GM19240 (cell line): ENCODE results near the gene NRROS.
"Not testable (repeated sequence)": the region's sequence is repeated elsewhere in the genome, so short reads cannot be mapped to it uniquely, and the experiment has no call there.

ENCODE experiments used
- DNase-seq: peaks from one replicate; pipeline ENCODE4 v3.0.0; 2011; ENCODE audit warnings: low spot score; ENCODE audit not compliant: insufficient read length

NRROS gene

DNA sequence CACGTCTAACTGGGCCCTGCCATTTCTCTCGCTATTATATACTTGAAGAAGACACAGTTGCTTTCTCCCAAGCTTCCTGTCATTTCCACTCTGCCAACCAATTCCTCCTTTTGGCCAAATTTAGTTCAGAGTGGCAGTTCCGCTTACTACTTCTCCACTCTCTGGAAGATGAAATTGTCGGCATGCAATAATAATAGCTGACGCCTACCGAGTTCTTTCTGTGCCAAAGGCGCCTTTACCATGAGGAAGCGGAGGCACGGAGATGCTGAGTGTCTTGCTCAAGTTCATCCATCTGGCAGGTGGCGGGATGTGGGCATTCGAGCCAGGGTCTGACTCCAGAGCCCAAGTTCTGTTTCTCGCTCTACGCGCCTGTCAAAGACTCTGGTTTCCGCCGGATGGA, 14.6 kb upstream of the NRROS start:
- no peak for DNase-seq

DNA sequence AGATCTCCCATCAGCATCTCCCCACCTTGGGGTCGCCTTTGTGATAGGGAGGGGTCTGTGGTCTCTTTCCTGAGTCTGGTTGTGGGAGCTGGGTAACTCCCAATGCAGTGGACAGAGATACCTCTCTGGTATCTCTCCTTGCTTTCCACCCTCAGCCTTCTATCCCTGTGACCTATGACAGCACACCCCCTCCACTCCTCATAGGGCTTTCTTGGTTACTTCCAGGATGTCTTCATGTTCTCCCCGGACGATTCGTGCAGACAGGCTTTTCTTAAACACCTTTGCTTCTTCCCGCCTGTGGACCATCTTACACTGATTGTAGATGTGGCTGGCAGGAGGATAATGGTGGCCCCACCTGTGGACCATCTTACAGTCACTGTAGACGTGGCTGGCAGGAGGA, 14.2 kb upstream of the NRROS start:
- DNase-seq, result no peak

DNA sequence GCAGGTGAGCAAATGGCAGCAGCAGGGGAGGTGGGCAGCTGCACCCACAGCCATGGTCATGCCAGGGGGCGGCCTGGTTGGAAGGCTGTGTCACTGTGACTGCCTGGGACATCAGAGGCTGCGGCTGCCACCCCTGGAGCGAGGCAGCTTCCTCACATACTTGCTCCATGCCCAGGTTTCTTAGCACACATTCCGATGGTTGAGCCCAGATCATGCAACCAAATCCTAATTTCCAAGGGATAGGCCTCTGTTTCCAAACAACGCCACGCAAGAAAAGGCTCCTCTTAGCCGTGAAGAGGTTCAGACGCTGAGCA, 11.6 kb upstream of the NRROS start:
- no peak for DNase-seq

DNA sequence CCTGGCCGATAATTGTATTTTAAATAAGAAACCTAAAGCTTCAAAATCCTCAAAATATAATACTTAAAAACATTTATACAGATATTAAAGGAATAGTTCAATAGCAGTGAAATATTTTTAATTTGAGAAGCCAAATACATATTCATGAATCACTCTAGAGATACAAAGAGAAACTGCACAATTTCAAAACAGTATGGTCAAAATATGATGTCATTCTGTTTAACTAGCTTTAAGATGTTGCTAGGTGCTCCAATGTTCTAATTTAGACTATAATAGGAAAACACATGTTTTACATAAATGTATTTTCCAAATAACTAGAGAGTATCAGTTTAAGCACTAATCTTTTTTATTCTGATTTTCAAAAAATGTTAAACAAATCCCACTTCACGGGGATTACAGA, 10.3 kb upstream of the NRROS start:
- DNase-seq, result no peak

DNA sequence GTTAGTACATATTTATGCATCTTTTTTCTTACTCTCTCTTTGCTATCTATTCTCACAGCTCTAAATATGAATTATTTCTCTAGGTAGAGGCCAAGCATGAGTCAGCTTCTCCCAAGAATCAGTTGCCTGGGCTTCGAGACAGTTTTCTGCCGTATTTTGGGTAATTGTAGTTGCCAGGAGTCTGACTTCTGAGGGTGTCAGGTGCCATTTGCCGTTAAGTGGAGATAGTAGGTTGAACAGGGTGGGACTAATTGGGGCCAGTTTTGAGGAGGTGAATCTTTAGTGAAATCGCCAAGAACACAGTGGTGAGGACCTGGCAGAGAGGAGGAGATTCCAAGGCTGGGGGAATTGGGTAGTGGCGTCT, 7.8 kb upstream of the NRROS start:
- DNase-seq, result no peak

DNA sequence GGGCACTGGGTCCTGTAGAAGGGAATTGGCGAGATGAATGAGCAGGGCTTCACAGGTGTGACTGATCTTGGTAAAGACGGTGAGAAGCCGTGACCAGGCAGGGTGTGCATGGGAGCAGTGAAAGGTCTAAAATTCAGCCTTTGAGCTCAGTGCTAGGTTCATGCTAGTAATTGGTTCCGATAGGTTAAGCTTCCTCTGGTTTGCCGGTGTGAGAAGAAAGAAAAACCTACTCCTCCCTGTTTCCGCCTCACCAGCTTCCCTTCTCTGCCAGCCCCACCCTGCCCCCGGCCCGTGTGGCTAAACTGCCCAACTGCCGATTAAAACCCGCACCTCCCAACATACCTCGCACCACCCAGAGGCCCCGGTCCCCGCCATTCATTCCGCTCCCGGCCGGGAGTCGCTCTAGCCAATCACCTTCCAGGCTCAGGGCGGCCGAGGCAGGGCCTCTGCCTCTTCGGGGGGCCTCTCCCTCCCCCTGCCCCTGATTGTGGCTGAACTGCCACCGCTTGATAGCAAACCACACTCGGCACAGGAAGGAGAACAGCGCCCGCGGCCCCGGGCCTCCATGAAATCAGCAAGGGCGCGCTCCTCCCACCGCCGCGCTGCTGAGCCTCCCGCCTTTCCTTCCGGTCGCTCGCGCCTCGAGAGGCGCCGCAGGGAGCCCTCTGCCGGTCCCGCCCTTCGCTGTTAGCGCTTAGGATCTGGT, 7.3 kb upstream of the NRROS start:
- no peak for DNase-seq

DNA sequence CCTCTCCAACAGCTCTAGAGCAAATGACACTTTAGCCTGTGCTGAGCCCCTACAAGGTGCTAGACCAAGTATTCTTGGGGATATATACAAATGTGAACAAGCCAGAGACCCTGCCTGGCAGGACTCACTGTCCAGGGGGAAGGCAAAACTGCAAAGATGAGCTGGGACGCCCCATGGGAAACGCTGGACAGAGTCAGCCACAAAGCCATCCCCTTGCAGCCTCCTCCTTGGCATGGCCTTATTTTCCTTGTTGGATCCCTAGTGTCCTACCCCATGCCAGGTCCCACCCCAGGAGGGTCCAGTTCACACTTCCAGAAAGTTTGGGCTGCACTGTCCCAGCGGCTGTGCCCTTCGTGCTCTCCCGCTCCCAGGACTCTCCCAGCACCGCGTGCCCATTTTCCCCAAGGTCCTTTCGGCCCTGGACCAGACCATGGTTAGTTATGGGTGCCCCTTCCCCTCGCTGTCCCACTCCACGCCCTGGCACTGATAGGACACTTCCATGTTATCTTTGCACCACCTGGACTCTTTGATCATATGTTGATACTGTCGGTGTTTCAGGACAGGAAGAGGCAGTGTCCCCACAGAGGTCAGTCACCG, 5.8 kb upstream of the NRROS start:
- DNase-seq, result no peak

DNA sequence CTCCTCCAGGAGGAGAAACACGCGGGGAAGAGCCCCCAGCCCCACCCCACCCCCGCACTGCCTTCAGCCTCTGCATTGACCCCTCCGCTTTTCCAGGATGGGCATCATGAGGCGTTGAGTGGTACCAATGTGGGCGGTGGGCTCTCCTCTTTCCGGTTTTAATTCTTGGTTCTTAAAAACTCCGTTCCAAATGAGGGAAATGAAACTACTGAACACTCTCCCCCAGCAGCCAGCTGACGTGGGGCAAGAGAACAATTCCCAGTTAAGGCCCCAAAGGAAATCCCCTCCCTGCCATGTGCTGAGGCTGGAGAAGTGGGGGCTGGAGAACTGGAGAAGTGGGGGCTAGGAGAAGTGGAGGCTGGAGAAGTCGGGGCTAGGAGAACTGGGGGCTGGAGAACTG, 5.3 kb upstream of the NRROS start:
- no peak for DNase-seq

DNA sequence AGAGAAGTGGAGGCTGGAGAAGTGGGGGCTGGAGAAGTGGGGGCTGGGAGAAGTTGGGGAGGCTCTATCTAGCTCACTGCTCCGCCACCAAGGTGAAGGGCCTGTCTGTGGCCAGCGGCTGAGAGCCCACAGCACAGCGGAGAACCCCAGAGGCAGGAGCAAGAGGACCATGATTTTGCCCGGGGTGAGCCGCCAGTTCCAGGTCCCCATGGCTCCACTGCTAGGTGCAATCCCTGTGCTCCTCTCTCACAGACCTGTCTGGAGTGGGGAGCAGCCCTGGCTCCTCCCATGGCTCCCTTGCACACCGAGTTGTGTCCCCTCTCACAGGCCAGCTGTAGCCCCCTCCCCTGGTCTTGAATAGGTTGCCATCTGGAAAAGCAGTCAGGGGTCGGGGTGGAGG, 4.7 kb upstream of the NRROS start:
- DNase-seq, result no peak

DNA sequence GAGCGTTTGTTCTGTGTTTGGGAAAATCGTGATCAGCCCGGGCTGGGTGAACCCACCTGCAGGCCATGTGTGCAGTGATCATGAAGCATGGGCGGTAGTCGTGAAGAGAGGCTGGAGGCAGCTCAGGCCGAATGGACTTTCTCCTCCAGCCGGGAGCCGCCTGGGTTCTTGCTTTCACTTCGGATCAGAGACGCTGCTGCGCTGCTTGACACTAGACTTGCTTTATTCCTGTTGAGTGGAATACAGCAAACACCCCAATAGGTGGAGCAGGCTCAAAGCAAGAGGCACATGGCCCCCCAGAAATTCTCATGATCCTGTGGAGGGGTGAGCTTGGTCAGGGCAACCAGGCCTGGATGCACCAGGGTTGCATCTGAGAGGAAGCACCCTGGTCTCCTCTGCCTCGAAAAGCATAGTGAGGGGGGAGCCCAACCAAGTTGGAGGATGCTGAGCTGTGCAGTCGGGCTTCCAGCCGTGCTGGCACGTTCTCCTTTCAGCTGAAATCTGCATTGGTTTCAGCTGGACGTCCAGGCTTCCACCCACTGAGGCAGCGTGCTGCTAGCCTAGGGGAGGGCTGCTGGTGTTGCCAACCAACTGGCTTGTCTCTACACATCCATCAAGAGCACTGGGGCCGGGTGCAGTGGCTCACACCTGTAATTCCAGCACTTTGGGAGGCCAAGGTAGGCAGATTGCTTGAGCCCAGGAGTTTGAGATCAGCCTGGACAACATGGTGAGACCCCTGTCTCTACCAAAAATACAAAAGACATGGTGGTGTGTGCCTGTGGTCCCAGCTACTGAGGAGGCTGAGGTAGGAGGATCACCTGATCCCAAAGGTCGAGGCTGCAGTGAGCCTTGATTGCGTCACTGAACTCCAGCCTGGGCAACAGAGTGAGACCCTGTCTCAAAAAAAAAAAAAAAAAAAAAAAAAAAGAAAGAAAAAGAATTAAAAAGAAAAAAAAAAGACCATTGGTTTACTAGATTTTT, 2.8 kb upstream of the NRROS start:
- DNase-seq, result no peak

DNA sequence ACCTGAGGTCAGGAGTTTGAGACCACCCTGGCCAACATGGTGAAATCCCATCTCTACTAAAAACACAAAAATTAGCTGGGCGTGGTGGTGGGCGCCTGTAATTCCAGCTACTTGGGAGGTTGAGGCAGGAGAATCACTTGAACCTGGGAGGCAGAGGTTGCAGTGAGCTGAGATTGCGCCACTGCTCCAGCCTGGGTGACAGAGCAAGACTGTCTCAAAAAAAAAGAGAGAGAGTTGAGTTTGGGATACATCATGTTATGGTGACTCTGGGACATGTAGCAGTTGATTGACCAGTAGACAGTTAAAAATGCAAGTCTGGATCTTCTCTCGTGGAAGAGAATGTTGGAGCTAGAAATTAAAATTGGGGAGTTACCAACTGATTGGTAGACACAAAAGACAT, 1.6 kb upstream of the NRROS start:
- DNase-seq, result not testable (repeated sequence)

DNA sequence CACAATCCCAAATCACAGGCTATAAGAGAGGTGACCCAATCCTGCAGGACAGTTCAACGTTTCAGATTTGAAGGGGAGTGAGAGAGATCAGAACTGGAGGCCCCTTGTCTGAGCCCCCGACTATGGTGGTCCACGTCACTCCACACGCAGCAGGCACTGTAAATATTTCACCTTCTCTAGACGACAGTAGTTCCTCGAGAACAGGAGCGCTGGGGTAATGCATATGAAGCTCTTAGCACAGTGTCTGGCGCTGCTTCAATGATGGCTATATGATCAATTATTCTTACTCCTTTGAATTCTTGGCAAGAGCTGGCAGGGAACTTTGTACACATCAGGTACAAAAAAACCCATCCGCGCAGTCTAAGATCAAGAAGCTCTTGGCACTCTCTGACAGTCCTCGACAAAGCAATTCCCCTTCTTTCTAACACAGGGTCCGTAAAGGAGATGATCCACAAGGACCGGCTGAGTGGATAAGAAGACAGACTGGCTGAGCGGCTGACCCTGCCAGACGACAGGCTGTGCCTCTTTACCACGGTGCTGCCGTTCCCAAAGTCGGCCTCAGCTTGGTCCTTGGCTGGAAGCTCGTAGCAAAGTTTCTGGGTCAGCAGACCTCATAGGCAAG, 522 bp upstream of the NRROS start:
- no peak for DNase-seq

DNA sequence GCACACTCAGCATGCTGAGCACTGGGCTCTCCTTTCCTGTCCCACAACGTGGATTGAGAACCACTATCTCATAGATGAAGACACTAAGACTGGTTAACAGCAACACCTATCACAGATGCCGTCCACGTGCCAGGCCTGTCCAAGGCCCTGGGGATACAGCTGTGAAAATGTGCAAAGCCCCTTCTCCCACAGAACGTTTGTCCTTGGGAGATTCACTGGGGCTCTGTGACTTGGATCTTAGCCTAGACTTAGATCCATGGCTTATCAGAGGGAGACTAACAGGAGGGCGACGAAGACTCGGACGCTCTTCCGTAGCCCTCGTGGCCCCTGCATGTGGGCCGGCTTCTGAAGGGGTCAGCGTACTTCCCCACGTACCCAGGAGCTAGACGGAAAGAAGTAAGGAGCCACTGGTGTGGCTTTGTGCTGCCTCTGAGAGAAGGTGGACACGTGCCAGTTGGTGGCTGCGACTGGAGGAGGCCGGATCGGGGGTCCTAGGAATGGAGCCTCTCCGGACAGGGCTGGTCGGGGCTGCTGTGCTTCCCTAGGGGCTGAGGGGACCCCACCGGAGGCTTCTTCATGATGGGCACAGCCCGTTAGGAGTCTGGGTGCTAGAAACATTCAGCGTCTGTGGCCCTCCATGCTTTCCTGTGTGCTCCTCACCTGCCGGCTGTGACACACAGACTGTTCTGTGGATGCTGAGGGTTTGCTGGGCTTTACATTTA, 964 bp downstream of the NRROS start:
- DNase-seq, result no peak

DNA sequence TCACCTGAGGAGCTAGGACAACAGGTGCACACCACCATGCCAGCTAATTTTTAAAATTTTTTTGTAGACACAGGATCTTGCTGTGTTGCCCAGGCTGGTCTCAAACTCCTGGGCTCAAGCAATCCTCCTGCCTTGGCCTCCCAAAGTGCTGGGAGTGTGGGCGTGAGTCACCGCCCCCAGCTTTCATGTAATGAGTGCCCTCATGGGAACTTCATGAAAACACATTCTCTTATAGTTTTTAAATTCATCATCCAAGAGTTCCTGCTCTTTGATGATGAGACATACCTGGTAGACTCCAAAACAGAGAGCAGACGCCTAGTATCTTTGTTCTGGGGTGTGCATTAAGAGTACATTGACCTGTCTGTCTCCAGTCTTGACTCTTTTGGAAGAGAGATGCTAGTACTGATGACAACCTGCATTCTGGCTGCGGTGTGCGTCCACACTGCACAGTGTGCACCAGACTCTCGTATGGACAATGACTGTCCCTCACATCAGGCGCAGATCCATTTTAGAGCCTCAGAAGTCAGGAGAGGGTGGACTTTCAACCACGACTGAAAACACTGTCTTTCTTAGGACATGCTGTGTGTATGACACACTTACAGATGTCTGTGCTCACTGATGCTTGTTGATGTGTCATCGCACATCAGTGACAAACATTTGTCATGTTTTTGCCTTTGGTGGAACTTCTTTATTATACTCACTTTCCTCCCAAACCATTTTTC, 2.0 kb downstream of the NRROS start:
- DNase-seq, result no peak

DNA sequence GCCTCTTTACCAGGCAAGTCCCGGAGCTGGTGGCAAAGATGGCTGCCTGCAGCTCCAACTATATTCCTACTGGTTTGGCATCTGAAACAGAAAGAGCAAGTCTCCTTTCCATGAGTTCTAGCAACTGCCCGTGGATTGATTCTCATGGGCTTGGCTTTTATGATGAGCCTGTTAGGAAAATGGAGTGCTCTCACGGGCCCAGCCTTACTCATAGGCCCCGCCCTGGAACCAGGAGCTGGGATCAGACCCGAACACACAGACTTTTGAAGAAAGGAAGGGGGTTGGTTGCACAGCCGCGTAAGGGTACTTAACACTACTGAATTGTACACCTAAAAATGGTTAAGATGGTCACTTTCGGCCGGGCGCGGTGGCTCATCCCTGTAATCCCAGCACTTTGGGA, 2.9 kb downstream of the NRROS start:
- no peak for DNase-seq

DNA sequence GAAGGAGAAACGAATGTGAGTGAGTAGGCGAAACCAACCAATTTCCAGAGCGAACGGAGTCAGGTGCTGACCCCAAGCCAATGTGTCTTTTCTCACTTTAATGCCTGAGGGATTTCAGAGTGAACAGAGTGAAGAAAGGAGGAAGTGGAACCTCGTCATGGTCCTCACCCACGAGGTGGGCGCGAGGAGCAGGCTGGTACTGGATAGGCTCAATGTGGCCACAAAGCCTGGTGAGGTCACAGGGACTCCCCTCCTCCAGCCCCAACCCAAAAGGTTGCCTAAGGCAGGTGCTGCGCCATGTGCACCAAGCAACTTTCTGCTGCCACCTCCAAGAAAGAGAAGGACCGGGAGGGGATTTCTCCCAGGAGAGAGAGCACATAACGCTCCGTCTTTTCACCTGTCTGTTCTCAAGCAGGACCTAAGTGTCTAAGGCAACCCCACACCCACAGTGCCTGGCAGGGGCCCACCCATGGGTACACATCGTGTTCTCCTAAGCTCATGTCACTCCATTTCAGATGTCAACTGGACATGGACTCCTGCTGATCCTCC, 3.8 kb downstream of the NRROS start:
- DNase-seq, result peak; percentile 82

DNA sequence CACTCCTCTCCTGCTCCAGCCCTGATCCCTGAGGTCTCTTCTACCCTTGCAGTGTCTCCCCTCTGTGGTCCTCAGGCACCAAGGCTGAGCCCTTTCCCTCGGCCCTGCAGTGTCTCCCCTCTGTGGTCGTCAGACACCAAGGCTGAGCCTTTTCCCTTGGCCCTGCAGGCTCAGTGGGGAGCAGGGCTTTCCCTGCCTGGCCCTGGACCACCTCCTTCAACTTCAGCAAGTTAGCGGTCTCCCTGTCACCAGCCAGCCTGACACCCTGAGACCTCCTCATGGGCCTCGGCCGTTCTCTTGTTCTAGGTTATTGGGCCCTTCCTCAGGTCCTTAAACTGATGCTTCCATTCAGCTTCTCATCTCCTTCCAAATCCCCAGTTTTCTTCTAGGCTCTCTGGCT, 4.3 kb downstream of the NRROS start:
- DNase-seq, result no peak

DNA sequence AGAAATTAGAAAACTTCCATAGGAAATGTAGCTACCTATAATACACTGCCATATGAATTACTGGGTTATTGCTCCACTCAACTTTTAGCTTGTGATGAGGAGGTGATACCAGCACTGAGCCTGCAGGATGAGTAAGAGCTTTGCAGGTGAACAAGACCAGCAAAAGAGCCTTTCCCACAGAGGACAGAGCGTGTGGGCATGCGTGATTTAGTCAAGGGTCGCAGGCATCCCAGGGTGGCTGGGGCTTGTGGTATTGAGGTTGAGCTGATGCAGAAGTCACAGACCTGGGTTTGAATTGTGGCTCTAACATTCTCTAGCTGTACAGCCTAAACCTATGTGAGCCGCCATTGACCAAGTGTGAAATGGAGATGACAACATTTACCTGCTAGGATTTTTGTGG, 5.6 kb downstream of the NRROS start:
- DNase-seq, result no peak

DNA sequence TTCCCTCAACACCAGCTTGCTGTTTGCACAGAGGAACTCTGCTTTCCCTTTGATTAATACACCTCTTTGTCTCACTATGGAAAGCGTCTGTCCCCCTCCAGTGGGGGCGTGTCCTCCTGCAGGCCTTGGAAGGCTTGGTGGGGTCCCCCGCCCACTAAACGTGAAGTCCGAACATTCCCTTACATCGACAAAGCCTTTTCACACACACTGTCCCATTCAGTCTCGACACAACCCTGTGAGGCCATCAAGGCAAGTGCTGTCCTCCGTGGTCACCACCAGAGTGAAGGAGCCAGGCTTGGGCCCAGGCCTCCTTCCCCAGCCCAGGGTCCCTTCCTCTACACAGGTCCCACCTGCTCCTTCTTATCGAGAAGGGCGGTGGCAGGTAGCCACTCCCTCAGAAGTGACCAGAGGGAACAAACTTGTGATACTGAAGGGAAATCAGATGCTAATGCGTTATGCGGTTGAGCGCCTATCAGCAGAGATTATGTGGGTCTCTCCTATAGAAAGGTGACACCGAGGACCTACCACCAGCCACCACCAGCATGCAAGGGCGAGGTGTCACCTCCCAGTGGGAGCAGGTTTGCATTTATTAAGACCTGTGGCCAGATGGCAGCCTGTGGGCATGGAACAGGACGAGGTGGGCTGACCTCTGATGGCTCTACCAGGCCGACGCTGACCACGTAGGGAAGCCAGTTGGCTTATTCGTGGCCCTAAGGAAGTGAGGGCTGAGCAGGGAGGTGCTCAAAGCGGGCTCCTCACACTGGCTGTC, 6.6 kb downstream of the NRROS start:
- DNase-seq, result no peak
